ENCODE measurements around the gene AOAH. TPM values are rescaled to one million over a fixed set of nuclear protein-coding genes. Genes with fewer than 3 reads are reported as not detected.

Gene AOAH
- total and polyA plus RNA-seq, 2 donors (not counting 3 experiments of a cell fraction or from before 2014, with no cell fraction given): not detected

DNA sequence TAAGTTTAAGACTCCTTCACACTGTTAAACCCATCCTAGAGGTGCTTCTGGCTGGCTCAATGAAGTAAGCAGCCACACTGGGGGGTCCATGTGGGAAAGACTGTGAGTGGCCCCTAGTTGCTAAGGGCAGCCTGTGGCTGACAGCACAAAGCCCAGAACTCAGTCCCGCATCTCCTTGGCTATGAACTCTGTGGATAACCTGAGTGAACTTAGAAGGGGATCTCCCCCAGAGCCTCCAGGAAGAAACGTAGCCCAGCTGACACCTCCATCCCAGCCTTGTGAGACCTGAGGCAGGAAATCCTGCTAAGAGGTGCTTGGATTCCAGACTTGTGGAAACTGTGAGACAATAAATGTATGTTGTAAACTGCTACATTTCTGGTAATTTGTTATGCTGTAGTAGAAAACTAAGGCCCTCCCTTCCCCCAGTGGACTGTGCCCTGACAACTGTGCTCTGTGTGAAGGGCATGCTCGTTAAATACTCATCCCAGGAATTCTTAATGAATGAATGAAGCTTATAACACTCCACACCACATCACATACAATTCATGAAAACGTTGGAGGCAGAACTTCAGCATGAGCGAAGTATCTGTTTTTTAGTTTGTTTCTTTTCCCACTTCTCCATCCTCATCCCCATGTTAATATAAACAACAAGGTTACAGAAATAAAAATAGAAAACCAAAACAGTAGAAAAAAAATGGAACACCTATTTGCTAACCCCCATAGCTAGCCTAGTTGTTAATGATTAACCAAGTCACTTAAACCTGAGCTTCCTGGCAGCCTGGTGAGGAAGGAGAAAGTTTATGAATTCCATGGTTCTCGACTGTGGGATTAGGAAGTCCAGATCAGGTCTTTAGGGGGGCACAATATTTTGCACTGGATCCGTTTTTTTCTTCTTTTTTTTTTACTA lies 36.8 kb upstream of the AOAH start:
- H3K79me2 ChIP-seq (ENCODE audit: control insufficient read depth, insufficient read depth, low read length): no peaks in the 10 kb centered on the region
- no TSS peak for BruUV-seq (replicated peaks)

DNA sequence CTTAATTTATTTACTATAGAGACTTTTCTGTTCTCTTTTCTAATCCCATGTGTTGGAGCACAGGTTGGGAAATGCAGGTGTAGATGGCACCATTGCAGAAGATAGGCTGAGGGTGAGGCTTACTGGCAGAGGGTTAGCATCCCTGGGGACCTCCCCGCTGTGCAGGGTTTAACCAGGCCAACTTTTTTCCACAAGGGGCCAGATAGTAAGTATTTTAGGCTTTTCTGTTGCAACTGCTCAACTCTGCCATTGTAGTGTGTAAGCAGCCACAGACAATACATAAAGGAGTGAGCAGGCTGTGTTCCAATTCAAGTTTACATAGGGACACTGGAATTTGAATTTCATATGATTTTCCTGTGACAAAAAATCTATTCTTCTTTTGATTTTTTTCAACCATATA lies 34.6 kb upstream of the AOAH start:
- no peaks in the 10 kb centered on the region for H3K27me3 ChIP-seq (ENCODE audit: control insufficient read depth in 2 of 2, insufficient read depth in 2 of 2, low read length in 2 of 2)
- no peak overlapping the region for H3K4me2 ChIP-seq (ENCODE audit: insufficient read depth, low read length)
- FAIRE-seq (no peak), DNase-seq (ENCODE audit: low read depth, low spot score) (no peak)
- CTCF ChIA-PET: interaction anchor here (0.7 kb wide), 1 partner anchor 440 kb away, joined by 3 read pairs; no protein-coding TSS in a partner anchor
- TF ChIP-seq JUN (IDR thresholded peaks at IDR 0.05; ENCODE audit: borderline replicate concordance, insufficient read depth, insufficient read length, low read depth): no peak
- no peak for TF ChIP-seq POLR2AphosphoS5 (IDR thresholded peaks at IDR 0.05; ENCODE audit: insufficient read depth, low read depth, low read length)
- no peak for TF ChIP-seq GATA2 (IDR thresholded peaks at IDR 0.05; ENCODE audit: insufficient read depth, insufficient read length, low read depth, low read length)
- TF ChIP-seq, protein P1, sequence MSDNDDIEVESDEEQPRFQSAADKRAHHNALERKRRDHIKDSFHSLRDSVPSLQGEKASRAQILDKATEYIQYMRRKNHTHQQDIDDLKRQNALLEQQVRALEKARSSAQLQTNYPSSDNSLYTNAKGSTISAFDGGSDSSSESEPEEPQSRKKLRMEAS (IDR thresholded peaks at IDR 0.05; ENCODE audit: insufficient read depth, insufficient read length): no peak
- no peak for TF ChIP-seq EZH2 (IDR thresholded peaks at IDR 0.05; ENCODE audit: borderline replicate concordance, low read depth, low read length, severe bottlenecking)
- no peak for TF ChIP-seq FOS (IDR thresholded peaks at IDR 0.05; ENCODE audit: borderline replicate concordance, insufficient read depth, low read length)
- TF ChIP-seq POLR2A (IDR thresholded peaks at IDR 0.05; ENCODE audit: low read depth, low read length): no peak
- TF ChIP-seq MYC (IDR thresholded peaks at IDR 0.05; ENCODE audit: low read depth, low read length): no peak
- TF ChIP-seq, protein P2, sequence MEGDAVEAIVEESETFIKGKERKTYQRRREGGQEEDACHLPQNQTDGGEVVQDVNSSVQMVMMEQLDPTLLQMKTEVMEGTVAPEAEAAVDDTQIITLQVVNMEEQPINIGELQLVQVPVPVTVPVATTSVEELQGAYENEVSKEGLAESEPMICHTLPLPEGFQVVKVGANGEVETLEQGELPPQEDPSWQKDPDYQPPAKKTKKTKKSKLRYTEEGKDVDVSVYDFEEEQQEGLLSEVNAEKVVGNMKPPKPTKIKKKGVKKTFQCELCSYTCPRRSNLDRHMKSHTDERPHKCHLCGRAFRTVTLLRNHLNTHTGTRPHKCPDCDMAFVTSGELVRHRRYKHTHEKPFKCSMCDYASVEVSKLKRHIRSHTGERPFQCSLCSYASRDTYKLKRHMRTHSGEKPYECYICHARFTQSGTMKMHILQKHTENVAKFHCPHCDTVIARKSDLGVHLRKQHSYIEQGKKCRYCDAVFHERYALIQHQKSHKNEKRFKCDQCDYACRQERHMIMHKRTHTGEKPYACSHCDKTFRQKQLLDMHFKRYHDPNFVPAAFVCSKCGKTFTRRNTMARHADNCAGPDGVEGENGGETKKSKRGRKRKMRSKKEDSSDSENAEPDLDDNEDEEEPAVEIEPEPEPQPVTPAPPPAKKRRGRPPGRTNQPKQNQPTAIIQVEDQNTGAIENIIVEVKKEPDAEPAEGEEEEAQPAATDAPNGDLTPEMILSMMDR (IDR thresholded peaks at IDR 0.05; ENCODE audit: extremely low read depth in 1 of 2, insufficient read depth in 1 of 2, low read depth in 1 of 2, low read length in 2 of 2): no peak
- no peak overlapping the region for H3K9ac ChIP-seq (replicated peaks; ENCODE audit: extremely low read depth, insufficient read depth, low read length)
- no peak overlapping the region for H3K4me3 ChIP-seq (replicated peaks in 1 of 3; ENCODE audit: insufficient read depth in 1 of 3, low read depth in 1 of 3, low read length in 3 of 3)
- intact Hi-C loops (cut with micrococcal nuclease): no loop called here
- H4K20me1 ChIP-seq (replicated peaks; ENCODE audit: control insufficient read depth, extremely low read depth, insufficient read depth, low read length): no peaks in the 10 kb centered on the region
- POLR2A ChIA-PET: no interaction called here
- no peak overlapping the region for H3K27ac ChIP-seq (ENCODE audit: insufficient read depth, low read depth, low read length)
- H3K4me1 ChIP-seq (ENCODE audit: control insufficient read depth, extremely low read depth, insufficient read depth, low read length): no peaks in the 10 kb centered on the region
- H3K9me1 ChIP-seq (replicated peaks; ENCODE audit: control insufficient read depth, extremely low read depth, insufficient read depth, low read length): no peaks in the 10 kb centered on the region
- dilution Hi-C loops (cut with MboI; ENCODE audit: extremely low pct_ligation_motif_present, low sequenced_read_pairs): no loop called here
- H3K79me2 ChIP-seq (ENCODE audit: control insufficient read depth, insufficient read depth, low read length): no peaks in the 10 kb centered on the region
- H3K36me3 ChIP-seq (ENCODE audit: control insufficient read depth in 2 of 2, extremely low read depth in 1 of 2, insufficient read depth in 2 of 2, low read length in 2 of 2): no peaks in the 10 kb centered on the region
- H3K9me3 ChIP-seq (replicated peaks; ENCODE audit: control insufficient read depth, insufficient read depth, low read length): no peaks in the 10 kb centered on the region
- no TSS peak for BruUV-seq (replicated peaks)
- no peak overlapping the region for H2AFZ ChIP-seq (ENCODE audit: low read depth, low read length)

More for the DNA sequence above, 36.8 kb upstream of the AOAH start:
- no peaks in the 10 kb centered on the region for H3K9me1 ChIP-seq (replicated peaks; ENCODE audit: control insufficient read depth, extremely low read depth, insufficient read depth, low read length)
- POLR2A ChIA-PET: no interaction called here
- no peaks in the 10 kb centered on the region for H3K36me3 ChIP-seq (ENCODE audit: control insufficient read depth in 2 of 2, extremely low read depth in 1 of 2, insufficient read depth in 2 of 2, low read length in 2 of 2)
- no peaks in the 10 kb centered on the region for H4K20me1 ChIP-seq (replicated peaks; ENCODE audit: control insufficient read depth, extremely low read depth, insufficient read depth, low read length)
- no peaks in the 10 kb centered on the region for H3K4me1 ChIP-seq (ENCODE audit: control insufficient read depth, extremely low read depth, insufficient read depth, low read length)
- no peak overlapping the region for H3K27ac ChIP-seq (ENCODE audit: insufficient read depth, low read depth, low read length)
- H3K4me3 ChIP-seq (replicated peaks in 1 of 3; ENCODE audit: insufficient read depth in 1 of 3, low read depth in 1 of 3, low read length in 3 of 3): no peak overlapping the region
- TF ChIP-seq, protein P1 (IDR thresholded peaks at IDR 0.05; ENCODE audit: insufficient read depth, insufficient read length): no peak
- CTCF ChIA-PET: no interaction called here
- dilution Hi-C loops (cut with MboI; ENCODE audit: extremely low pct_ligation_motif_present, low sequenced_read_pairs): no loop called here
- DNase-seq (ENCODE audit: low read depth, low spot score) (no peak), FAIRE-seq (no peak)
- H3K4me2 ChIP-seq (ENCODE audit: insufficient read depth, low read length): no peak overlapping the region
- no peak overlapping the region for H3K9ac ChIP-seq (replicated peaks; ENCODE audit: extremely low read depth, insufficient read depth, low read length)
- H3K9me3 ChIP-seq (replicated peaks; ENCODE audit: control insufficient read depth, insufficient read depth, low read length): no peaks in the 10 kb centered on the region
- H3K27me3 ChIP-seq (ENCODE audit: control insufficient read depth in 2 of 2, insufficient read depth in 2 of 2, low read length in 2 of 2): no peaks in the 10 kb centered on the region
- intact Hi-C loops (cut with micrococcal nuclease): no loop called here
- H2AFZ ChIP-seq (ENCODE audit: low read depth, low read length): no peak overlapping the region

Measured in endothelial cell of umbilical vein (primary cell).